IMR-90 (cell line): Measurements from ENCODE around the gene INF2.
"Not testable (repeated sequence)": the region's sequence is repeated elsewhere in the genome, so short reads cannot be mapped to it uniquely, and the experiment has no call there.

Experiments
- FOS ChIP-seq: fragments of 150-350 bp; IDR thresholded peaks from 2 replicates; pipeline ENCODE4 v1.6.1; 2016; ENCODE audit warnings: low read depth, low read length
- MAFK ChIP-seq: IDR thresholded peaks from 2 replicates; pipeline ENCODE4 v1.6.1; 2012; ENCODE audit warnings: low read depth, low read length, improper control_type of control experiment
- MAZ ChIP-seq: IDR thresholded peaks from 2 replicates; pipeline ENCODE4 v1.6.1; 2012; ENCODE audit warnings: low read depth, mild to moderate bottlenecking, low read length, improper control_type of control experiment, moderate library complexity, borderline replicate concordance
- NFE2L2 ChIP-seq: fragments of 150-350 bp; IDR thresholded peaks from 2 replicates; pipeline ENCODE4 v1.6.1; 2016; ENCODE audit warnings: low read depth, mild to moderate bottlenecking, low read length
- POLR2A ChIP-seq: IDR thresholded peaks from 2 replicates; pipeline ENCODE4 v1.6.1; 2012; ENCODE audit warnings: mild to moderate bottlenecking, low read depth, low read length
- RAD21 ChIP-seq: IDR thresholded peaks from 2 replicates; pipeline ENCODE4 v1.6.1; 2012; ENCODE audit warnings: low read length, improper control_type of control experiment
- RCOR1 ChIP-seq: IDR thresholded peaks from 2 replicates; pipeline ENCODE4 v1.6.1; 2012; ENCODE audit warnings: mild to moderate bottlenecking, low read length, improper control_type of control experiment; ENCODE audit not compliant: insufficient replicate concordance
- RFX5 ChIP-seq: IDR thresholded peaks from 2 replicates; pipeline ENCODE4 v1.8.0; 2012; ENCODE audit warnings: low read depth, mild to moderate bottlenecking, low read length, moderate library complexity
- SMC3 ChIP-seq: fragments of 150-350 bp; IDR thresholded peaks from 2 replicates; pipeline ENCODE4 v1.6.1; 2016; ENCODE audit warnings: low read depth, mild to moderate bottlenecking, antibody characterized with exemption, low read length, moderate library complexity
- TF ChIP-seq, protein P1 (sequence below): conservative IDR thresholded peaks from 2 replicates; pipeline ENCODE4 v1.5.1; 2012; ENCODE audit warnings: mild to moderate bottlenecking, low read depth, low read length, improper control_type of control experiment

DNA sequence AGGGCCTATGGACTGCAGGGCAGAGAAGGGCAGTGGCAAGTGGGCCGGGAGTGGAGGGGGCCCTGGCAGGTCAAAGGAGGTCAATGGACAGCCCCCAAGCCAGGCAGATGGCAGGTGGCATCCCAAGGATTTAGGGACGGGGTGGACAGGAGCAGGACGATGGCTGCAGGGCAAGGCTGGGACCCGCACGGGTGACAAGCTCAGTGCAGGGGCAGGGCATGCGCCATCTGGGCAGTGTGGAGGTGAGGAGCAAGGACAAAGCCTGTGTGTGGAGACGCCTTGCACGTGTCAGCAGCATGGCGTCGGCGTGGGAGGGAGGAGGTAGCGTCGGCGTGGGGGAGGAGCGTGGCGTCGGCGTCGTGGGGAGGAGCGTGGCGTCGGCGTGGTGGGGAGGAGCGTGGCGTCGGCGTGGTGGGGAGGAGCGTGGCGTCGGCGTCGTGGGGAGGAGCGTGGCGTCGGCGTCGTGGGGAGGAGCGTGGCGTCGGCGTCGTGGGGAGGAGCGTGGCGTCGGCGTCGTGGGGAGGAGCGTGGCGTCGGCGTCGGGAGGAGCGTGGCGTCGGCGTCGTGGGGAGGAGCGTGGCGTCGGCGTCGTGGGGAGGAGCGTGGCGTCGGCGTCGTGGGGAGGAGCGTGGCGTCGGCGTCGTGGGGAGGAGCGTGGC lies 39.9 kb downstream of the INF2 start:
- TF ChIP-seq, protein P1, sequence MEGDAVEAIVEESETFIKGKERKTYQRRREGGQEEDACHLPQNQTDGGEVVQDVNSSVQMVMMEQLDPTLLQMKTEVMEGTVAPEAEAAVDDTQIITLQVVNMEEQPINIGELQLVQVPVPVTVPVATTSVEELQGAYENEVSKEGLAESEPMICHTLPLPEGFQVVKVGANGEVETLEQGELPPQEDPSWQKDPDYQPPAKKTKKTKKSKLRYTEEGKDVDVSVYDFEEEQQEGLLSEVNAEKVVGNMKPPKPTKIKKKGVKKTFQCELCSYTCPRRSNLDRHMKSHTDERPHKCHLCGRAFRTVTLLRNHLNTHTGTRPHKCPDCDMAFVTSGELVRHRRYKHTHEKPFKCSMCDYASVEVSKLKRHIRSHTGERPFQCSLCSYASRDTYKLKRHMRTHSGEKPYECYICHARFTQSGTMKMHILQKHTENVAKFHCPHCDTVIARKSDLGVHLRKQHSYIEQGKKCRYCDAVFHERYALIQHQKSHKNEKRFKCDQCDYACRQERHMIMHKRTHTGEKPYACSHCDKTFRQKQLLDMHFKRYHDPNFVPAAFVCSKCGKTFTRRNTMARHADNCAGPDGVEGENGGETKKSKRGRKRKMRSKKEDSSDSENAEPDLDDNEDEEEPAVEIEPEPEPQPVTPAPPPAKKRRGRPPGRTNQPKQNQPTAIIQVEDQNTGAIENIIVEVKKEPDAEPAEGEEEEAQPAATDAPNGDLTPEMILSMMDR: not testable (repeated sequence)
- TF ChIP-seq RAD21, MAFK, POLR2A, MAZ, RCOR1, FOS, SMC3, RFX5, NFE2L2: not testable (repeated sequence)
